SK-N-SH (cell line): Measurements from ENCODE around the gene LATS2.

ENCODE experiments used
- CTCF ChIP-seq: fragments of 200-600 bp; sonication (generic); IDR thresholded peaks from 2 replicates; pipeline ENCODE4 v1.6.1; 2017; ENCODE audit warnings: antibody characterized with exemption, mild to moderate bottlenecking, moderate library complexity
- EP300 ChIP-seq, 2 experiments: IDR thresholded peaks; 2 replicates each; pipeline versions ENCODE4 v1.4.0 to v1.6.1; 2012; ENCODE audit warnings: borderline replicate concordance in 1 of 2, low read depth in 1 of 2, low read length in 1 of 2
- EZH2phosphoT487 ChIP-seq: fragments of 200-600 bp; sonication (generic); IDR thresholded peaks from 2 replicates; pipeline ENCODE4 v1.6.1; 2017; ENCODE audit warnings: low read depth, mixed run types, mild to moderate bottlenecking, antibody characterized with exemption, moderate library complexity, borderline replicate concordance
- GATA2 ChIP-seq: sonication (generic); formaldehyde crosslinking; IDR thresholded peaks from 2 replicates; pipeline ENCODE4 v1.5.0; 2020; ENCODE audit warnings: mild to moderate bottlenecking, missing genetic modification reagents
- RCOR1 ChIP-seq: fragments of 150-350 bp; IDR thresholded peaks from 2 replicates; pipeline ENCODE4 v1.6.1; 2017; ENCODE audit warnings: antibody characterized with exemption, low read length
- SIN3A ChIP-seq: IDR thresholded peaks from 2 replicates; pipeline ENCODE4 v1.6.1; 2012; ENCODE audit warnings: low read depth, mild to moderate bottlenecking, low read length, moderate library complexity, borderline replicate concordance
- SMC3 ChIP-seq: IDR thresholded peaks from 2 replicates; pipeline ENCODE4 v1.6.1; 2012; ENCODE audit warnings: low read depth, low read length, improper control_type of control experiment
- USF1 ChIP-seq: IDR thresholded peaks from 2 replicates; pipeline ENCODE4 v1.4.0; 2012; ENCODE audit warnings: low read depth, borderline replicate concordance

GRCh38 chr13:21015284-21015683 lies 46.1 kb downstream of the LATS2 start:
- TF ChIP-seq SMC3 (no peak), USF1 (no peak), RCOR1 (no peak), EP300 (IDR thresholded peaks at IDR 0.05; ENCODE audit: borderline replicate concordance in 1 of 2, low read depth in 1 of 2, low read length in 1 of 2) (no peak), GATA2 (CRISPR knock-in tag) (no peak), CTCF (no peak), EZH2phosphoT487 (no peak), SIN3A (no peak)
